Measurements from ENCODE around the gene SOS2.

GRCh38 chr14:50249136-50249775, 17.9 kb upstream of the SOS2 start:
- TF ChIP-seq EP300 (IDR thresholded peaks at IDR 0.05), result no peak
- TF ChIP-seq POLR2A (IDR thresholded peaks at IDR 0.05), result no peak

All from upper lobe of left lung (tissue), 4 donors.